NAMALWA (cell line): ENCODE measurements around the gene JAZF1.

Experiments
- DNase-seq: peaks from one replicate; pipeline ENCODE4 v3.0.0-alpha.2; 2015; ENCODE audit warnings: low spot score

JAZF1 gene

DNA sequence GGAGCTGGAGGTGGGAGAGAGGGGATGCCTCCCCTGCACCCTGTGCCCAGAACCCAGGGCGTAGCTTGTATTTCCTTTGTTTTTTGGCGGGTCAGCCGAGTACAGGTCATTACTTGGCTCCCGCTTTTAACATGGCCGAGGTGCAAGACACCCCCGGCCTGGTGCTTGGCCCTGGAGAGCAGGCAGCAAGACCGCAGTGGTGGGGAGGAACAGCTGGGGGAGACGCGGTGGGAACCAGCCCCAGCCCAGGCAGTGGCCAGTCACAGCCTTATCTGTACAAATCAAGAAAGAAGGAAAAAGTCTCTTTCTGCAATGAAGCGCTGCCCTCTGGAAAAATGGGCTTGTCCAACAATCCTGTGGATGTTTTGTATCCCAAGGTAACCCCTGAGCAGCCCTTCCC lies 341.5 kb downstream of the JAZF1 start:
- DNase-seq, result no peak

GRCh38 chr7:27836536-27836935 lies 344.1 kb downstream of the JAZF1 start:
- DNase-seq, result no peak

DNA sequence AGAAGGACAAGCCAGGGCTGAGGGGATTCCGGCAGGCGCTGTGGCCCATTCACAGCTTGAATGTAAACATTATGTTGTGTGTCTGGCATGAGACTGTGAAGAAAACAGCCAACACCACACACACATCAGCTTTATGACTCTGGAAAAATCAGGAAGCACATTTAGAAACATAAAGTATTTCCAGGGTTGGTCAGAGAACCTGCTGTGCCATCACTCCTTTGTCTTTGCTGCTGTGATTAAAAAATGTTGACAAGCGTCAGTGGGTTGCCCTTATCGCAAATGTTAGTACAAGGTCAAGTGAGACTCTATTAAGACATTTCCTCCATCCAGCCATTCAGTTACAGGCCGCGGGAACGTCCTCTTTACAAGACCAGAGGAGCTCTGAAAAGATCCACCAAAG lies 345.2 kb downstream of the JAZF1 start:
- DNase-seq, result no peak

DNA sequence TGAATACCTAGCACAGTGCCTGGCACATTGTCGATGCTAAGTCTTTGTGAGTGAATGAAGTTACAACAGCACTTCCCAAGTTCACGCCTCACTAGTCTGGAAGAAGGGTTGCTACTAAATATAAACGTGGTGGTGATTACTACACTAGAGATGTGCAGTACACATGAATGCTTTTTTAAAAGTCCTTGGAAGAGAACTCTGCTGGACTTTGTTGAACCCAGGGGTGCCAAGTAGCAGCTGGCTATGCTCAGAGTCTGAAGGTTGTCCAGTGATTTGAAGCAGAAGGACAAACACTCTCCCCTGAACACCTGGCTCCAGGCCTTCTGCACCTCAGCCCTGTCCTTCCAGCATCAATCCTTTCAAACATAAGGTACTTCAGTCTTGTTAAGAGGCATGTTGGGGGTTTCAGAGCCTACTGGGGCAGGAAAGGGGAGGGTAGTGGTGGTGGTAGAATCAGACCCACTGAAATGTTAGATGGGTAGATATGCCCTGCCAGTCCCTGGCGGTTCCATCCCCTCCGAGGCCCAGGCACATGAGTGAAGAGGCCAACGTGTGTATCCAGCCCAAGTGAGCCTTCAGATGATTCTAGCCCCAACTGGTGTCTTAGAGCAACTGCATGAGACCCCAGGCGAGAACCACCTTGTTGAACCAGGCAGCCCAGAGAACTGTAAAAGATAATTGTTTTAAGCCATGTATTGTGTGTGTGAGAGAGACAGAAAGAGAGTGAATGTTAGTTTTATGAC lies 346.2 kb downstream of the JAZF1 start:
- no peak for DNase-seq

GRCh38 chr7:27826357-27826756 lies 354.2 kb downstream of the JAZF1 start:
- no peak for DNase-seq

- no peak for DNase-seq
Observed at GRCh38 chr7:27825891-27826290, 354.7 kb downstream of the JAZF1 start.

- DNase-seq, result no peak
Observed at GRCh38 chr7:27822245-27822644, 358.4 kb downstream of the JAZF1 start.

DNA sequence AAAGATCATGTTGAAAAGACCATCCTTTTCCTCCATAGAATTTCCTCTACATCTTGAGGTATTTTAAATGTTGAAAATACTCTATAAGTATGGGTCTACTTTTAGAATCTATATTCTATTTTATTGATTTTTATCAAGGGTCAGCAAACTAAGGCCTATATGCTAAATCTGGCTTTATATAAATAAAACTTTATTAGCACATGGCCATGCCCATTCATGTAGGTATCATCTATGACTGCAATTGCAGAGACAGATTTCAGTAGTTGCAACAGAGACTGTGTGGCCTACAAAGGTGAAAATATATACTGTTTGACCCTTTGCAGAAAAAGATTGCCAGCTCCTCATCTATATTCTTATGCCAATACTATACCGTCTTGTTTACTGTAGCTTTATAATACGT lies 367.9 kb downstream of the JAZF1 start:
- no peak for DNase-seq

- no peak for DNase-seq
Observed at GRCh38 chr7:27810186-27810585, 370.4 kb downstream of the JAZF1 start.

- no peak for DNase-seq
Observed at GRCh38 chr7:27808626-27809025, 372.0 kb downstream of the JAZF1 start.

DNA sequence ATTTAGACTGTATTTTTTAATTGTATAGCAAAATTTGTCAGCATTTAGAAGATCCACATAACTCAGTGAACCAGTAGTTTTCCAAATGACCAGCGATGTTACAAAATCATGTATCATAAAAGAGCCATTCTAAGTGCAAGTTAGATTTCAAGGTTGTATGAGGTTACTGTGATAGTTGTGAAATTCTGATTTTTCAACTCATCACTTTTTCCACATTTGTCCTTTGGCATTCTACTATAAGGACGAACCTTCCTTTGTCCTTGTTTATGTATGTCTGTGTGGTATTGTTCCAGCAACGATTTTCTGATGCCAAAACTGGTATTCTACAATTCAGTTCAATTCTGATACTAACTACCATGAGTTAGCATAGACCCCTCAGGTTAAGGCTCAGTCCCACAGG lies 376.5 kb downstream of the JAZF1 start:
- no peak for DNase-seq

- no peak for DNase-seq
Observed at GRCh38 chr7:27802999-27803398, 377.6 kb downstream of the JAZF1 start.

DNA sequence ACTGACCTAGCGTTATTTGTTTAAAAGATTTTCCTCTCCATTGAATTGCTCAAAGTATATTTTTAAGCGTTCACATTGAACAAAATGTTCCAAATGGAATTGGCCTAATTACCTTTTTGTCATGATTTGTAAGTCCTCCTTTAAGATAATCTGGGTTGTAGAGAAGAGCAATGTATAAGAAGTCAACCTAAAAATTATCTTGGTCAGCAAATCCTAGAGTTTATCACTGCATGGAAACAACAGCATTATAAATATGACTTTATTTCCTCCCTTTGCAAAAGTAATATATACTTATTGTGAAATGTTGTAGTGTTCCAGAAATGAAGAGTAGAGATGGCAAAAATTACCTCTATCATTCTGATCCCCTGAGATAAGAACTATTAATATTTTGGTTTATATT lies 381.4 kb downstream of the JAZF1 start:
- DNase-seq, result no peak

- no peak for DNase-seq
Observed at GRCh38 chr7:27795977-27796376, 384.6 kb downstream of the JAZF1 start.

DNA sequence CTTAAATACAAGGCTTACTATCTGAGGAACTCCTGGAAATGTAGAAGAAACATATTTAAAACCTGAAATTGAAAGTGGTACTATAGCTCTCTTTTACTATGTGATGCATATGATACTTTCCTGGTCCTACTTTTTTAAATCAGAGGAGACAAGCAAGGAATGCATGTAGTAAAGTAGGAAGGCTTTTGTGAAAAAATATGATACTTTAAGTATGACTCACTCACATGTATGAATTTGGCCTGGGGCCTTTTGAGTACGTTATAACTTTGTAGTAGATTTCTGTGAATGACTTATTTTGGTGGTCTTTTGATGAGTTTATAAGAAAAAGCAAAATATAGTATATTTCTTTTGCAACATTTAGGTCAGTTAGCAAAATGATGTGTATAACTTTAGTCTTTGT lies 386.8 kb downstream of the JAZF1 start:
- DNase-seq, result no peak

GRCh38 chr7:27788437-27788836 lies 392.2 kb downstream of the JAZF1 start:
- no peak for DNase-seq

DNA sequence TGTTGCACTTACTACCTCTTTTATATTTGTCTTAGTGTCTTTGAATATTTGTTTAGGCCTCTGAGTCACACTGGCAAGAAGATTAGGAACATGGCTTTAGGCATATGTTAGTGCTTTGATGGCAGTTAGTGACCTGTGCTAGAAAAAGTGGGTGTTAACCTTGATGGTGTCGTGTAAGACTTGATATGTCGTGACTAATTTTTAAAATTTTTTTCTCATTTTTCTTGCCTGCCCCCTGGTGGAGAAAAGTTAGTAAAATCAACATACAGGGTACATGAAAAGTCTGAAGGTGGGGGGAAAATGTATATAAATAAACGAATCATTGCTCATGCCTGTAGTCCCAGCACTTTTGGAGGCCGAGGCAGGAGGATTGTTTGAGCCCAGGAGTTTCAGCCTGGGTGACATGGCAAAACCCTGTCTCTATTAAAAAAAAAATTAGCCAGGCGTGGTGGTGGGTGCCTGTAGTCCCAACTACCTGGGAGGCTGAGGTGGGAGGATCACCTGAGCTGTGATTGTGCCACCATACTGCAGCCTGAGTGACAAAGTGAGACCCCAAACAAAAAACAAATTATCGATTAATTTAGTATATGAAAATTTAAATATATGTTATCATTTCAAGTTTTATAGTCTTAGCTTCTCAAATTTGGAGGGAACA lies 396.1 kb downstream of the JAZF1 start:
- DNase-seq, result peak; percentile 94

DNA sequence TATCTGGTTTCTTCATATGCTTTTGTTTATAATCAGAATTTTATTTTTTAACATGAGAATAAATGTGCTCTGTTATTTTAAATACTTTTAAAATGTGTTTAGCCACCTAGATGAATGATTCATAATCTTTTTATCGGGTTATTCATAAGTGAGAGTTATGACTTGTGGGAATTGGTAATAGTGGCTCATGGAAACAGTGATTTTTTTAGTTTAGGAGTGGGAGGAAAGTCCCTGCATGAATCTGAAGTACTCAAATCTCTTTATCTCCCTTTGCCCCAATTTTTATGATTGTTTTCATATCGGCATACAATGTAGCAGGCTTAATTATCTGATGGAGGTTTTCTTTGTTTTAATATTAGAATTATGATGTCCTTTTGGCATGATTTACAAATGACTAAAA lies 397.7 kb downstream of the JAZF1 start:
- no peak for DNase-seq

DNA sequence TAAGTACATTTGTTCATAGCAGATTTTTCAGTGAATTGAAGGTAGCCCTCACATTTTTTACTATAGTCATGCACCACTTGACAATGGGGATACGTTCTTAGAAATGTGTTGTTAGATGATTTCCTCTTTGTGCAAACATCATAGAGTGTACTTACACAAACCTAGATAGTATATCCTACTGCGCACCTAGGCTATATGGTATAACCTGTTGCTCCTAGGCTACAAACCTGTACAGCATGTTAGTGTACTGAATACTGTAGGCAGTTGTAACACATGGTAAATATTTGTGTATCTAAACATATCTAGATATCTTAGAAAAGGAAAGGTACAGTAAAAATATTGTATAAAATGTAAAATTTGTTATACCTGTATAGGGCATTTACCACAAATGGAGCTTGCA lies 399.4 kb downstream of the JAZF1 start:
- DNase-seq, result no peak
